Ishikawa (cell line): ENCODE data around the gene CIBAR2.

ENCODE experiments used
- CEBPB ChIP-seq: IDR thresholded peaks from 2 replicates; pipeline ENCODE4 v1.6.1; 2012
- CREB1 ChIP-seq: IDR thresholded peaks from 2 replicates; pipeline ENCODE4 v1.6.1; 2012; ENCODE audit warnings: low read depth
- EGR1 ChIP-seq: IDR thresholded peaks from 2 replicates; pipeline ENCODE4 v1.6.1; 2012
- EP300 ChIP-seq: IDR thresholded peaks from 2 replicates; pipeline ENCODE4 v1.6.1; 2012; ENCODE audit warnings: borderline replicate concordance
- FOXM1 ChIP-seq: IDR thresholded peaks from 2 replicates; pipeline ENCODE4 v1.6.1; 2012; ENCODE audit warnings: low read depth, borderline replicate concordance
- NFIC ChIP-seq: IDR thresholded peaks from 2 replicates; pipeline ENCODE4 v1.6.1; 2012
- RAD21 ChIP-seq: IDR thresholded peaks from 2 replicates; pipeline ENCODE4 v1.6.1; 2012; ENCODE audit warnings: low read depth
- TAF1 ChIP-seq: IDR thresholded peaks from 2 replicates; pipeline ENCODE4 v1.6.1; 2012; ENCODE audit warnings: low read depth, mild to moderate bottlenecking
- TCF12 ChIP-seq: IDR thresholded peaks from 2 replicates; pipeline ENCODE4 v1.6.1; 2012; ENCODE audit warnings: low read depth
- TEAD4 ChIP-seq: IDR thresholded peaks from 2 replicates; pipeline ENCODE4 v1.6.1; 2012
- YY1 ChIP-seq: IDR thresholded peaks from 2 replicates; pipeline ENCODE4 v1.6.1; 2012; ENCODE audit warnings: low read depth
- ZBTB7A ChIP-seq: IDR thresholded peaks from 2 replicates; pipeline ENCODE4 v1.6.1; 2012; ENCODE audit warnings: low read depth
- TF ChIP-seq, protein P1 (sequence below): IDR thresholded peaks from 2 replicates; pipeline ENCODE4 v1.6.1; 2012
- TF ChIP-seq, protein P2 (sequence below): IDR thresholded peaks from 2 replicates; pipeline ENCODE4 v1.6.1; 2012
- TF ChIP-seq, protein P3 (sequence below): IDR thresholded peaks from 2 replicates; pipeline ENCODE4 v1.6.1; 2012; ENCODE audit warnings: low read depth, mild to moderate bottlenecking

The CIBAR2 gene

DNA sequence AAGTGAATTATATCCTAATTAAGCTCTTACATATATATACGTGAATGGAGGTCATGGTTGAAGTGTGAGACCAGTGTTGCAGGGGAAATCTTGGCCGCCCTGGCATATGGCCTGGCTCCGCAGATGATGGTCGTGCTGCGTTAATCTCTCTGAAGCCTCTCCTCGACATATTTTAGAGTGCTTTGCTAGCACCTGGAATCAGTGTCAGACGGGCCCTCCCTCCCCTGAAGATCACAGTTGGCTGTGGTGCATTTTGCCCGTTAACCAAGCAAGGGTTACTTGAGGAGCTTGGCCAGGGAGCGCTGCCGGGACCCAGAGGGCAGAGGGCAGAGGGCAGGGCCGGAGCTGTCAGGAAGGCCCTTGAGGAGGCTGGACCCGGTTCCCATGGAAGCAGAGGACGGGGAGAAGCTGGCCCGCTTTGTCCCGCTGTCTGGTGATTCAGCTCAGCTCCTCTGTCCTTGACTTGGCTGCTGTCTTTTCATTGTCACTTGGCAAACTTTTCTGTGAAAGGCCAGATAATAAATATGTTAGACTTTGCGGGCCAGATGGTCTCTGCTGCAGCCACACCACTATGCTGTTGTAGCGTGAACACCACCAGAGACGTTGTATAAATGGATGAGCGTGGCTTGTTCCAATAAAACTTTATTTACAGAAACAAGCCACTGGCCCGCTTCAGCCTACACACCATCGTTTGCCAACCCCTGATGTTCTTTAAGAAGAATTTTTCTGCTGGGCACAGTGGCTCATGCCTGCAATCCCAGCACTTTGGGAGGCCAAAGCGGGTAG, 32.3 kb downstream of the CIBAR2 start:
- TF ChIP-seq, protein P1, sequence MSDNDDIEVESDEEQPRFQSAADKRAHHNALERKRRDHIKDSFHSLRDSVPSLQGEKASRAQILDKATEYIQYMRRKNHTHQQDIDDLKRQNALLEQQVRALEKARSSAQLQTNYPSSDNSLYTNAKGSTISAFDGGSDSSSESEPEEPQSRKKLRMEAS: no peak
- no peak for TF ChIP-seq EGR1
- no peak for TF ChIP-seq EP300
- no peak for TF ChIP-seq ZBTB7A
- no peak for TF ChIP-seq CREB1
- TF ChIP-seq NFIC: no peak
- no peak for TF ChIP-seq CEBPB
- no peak for TF ChIP-seq TCF12
- TF ChIP-seq, protein P2, sequence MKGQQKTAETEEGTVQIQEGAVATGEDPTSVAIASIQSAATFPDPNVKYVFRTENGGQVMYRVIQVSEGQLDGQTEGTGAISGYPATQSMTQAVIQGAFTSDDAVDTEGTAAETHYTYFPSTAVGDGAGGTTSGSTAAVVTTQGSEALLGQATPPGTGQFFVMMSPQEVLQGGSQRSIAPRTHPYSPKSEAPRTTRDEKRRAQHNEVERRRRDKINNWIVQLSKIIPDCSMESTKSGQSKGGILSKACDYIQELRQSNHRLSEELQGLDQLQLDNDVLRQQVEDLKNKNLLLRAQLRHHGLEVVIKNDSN: no peak
- TF ChIP-seq TEAD4: no peak
- no peak for TF ChIP-seq TAF1
- TF ChIP-seq FOXM1: no peak
- TF ChIP-seq YY1: no peak
- no peak for TF ChIP-seq RAD21
- TF ChIP-seq, protein P3, sequence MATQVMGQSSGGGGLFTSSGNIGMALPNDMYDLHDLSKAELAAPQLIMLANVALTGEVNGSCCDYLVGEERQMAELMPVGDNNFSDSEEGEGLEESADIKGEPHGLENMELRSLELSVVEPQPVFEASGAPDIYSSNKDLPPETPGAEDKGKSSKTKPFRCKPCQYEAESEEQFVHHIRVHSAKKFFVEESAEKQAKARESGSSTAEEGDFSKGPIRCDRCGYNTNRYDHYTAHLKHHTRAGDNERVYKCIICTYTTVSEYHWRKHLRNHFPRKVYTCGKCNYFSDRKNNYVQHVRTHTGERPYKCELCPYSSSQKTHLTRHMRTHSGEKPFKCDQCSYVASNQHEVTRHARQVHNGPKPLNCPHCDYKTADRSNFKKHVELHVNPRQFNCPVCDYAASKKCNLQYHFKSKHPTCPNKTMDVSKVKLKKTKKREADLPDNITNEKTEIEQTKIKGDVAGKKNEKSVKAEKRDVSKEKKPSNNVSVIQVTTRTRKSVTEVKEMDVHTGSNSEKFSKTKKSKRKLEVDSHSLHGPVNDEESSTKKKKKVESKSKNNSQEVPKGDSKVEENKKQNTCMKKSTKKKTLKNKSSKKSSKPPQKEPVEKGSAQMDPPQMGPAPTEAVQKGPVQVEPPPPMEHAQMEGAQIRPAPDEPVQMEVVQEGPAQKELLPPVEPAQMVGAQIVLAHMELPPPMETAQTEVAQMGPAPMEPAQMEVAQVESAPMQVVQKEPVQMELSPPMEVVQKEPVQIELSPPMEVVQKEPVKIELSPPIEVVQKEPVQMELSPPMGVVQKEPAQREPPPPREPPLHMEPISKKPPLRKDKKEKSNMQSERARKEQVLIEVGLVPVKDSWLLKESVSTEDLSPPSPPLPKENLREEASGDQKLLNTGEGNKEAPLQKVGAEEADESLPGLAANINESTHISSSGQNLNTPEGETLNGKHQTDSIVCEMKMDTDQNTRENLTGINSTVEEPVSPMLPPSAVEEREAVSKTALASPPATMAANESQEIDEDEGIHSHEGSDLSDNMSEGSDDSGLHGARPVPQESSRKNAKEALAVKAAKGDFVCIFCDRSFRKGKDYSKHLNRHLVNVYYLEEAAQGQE: no peak

DNA sequence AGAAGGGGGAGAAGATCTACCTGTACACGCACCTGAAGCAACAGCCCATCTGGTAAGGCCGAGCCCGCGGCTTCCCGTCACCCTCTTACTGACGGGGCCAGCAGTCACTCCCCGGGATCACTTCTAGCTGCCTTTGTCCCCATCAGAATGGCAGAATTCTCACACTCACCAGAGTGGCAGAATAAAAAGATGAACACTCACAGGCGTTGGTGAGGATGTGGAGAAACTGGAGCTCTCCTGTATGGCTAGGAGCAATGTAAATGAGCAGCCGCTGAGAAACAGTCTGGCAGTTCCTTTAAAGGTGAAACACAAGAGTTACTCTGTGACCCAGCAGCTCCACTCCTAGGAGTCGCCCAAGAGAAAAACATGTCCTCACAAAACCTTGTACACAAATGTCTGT, 33.3 kb downstream of the CIBAR2 start:
- TF ChIP-seq TEAD4 (no peak), RAD21 (no peak)
- TF ChIP-seq, protein P3: no peak

DNA sequence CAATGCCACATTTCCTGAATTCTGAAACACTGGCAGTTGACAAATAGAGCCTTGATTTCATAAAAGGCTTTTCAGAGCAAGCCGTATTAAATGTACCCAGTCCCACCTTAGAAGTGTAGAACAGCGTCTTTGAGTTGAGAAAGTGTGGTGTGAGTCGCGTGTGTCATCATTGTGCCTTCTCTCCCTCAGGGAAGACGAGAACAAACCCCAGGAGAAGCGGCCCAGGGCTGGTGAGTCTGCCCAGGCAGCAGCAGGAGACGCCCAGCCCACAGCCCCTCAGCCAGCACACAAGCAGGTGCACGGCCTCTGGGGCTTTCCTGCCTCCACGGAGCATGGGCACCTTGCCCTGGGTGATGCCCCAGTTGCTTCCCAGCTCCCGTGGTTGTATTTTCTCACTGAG, 34.0 kb downstream of the CIBAR2 start:
- TF ChIP-seq, protein P3: no peak
- TF ChIP-seq TCF12: no peak
- TF ChIP-seq NFIC: no peak
- no peak for TF ChIP-seq RAD21
- TF ChIP-seq TAF1: no peak
- no peak for TF ChIP-seq EGR1
- no peak for TF ChIP-seq YY1
- TF ChIP-seq FOXM1: no peak
- no peak for TF ChIP-seq ZBTB7A
- TF ChIP-seq EP300: no peak
- TF ChIP-seq, protein P1: no peak
- no peak for TF ChIP-seq TEAD4
- TF ChIP-seq, protein P2: no peak
- TF ChIP-seq CEBPB: no peak
- no peak for TF ChIP-seq CREB1

DNA sequence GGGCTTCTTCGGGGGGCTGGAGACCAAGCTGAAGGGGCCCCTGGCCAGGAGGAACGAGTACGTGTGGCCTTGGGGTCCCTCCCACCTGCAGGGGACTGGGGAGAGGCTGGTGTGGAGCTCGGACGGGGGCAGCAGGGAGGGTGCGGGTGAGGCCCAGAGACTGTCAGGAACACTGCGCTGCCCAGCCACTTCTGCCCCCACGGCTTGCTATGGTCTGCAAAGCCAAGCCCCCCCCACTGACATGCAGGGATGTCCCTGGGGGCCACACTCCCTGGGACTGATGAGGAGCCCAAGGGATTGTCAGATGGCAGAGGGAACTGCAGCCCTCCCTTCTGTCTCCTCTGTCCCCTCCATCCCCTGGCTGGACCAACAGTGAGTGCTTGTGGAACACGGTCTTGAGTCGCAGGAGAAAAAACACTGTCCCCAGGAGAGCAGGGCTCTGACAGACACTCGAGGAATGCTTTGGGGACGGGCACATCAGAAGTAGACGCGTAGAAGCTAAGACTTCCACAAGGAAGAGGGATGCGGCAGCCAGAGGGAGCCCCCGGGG, 34.6 kb downstream of the CIBAR2 start:
- TF ChIP-seq YY1: no peak
- TF ChIP-seq TEAD4: no peak
- TF ChIP-seq EGR1: no peak
- TF ChIP-seq, protein P2: no peak
- TF ChIP-seq, protein P3: no peak
